HG02943 (cell line): ENCODE results near the gene CDIPT.

Source experiments
- ATAC-seq: cut with Tn5 transposase; IDR thresholded peaks from one replicate; pipeline ENCODE4 v1.9.1; 2021; ENCODE audit warnings: mild to moderate bottlenecking, low read depth, moderate library complexity; ENCODE audit not compliant: unreplicated experiment

CDIPT gene

DNA sequence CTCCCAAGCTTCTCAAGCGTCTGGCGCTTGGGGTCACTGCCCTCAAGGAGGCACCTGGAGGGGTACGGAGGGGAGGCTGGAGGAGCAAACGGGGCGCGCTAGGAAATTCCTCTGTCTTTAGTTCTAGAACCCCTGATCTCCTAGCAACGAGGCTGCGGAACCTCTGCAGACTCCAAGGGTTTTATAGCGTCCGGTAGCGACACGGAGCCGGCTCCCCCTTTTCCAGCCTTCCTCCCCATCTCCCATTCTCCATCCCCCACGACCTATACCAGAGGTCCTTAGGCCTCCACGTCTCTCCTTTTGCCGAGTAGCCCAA is 601 bp upstream of the CDIPT start:
- no peak for ATAC-seq

DNA sequence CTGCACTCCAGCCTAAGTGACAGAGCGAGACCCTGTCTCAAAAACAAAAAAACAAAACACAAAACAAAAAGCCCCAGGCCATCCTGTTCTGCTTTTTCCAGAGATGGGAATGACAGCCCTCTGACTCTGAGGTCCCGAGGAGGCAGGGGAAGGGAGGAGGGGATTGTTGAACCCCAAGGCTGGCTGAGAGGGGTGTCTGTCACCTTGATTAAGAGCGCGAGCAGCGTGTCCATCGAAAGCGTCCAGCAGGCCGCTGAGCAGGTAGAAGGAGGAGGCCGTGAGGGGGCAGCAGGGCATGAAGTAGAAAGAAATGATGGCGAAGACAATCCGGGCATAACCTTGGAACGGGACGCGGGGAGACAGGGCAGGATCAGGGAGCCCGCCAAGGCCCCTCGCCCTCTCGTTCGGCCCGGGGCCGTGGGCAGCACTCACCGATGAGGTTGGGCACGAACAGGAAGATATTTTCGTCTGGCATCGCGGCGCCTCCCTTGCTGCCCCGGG is 593 bp downstream of the CDIPT start:
- no peak for ATAC-seq

DNA sequence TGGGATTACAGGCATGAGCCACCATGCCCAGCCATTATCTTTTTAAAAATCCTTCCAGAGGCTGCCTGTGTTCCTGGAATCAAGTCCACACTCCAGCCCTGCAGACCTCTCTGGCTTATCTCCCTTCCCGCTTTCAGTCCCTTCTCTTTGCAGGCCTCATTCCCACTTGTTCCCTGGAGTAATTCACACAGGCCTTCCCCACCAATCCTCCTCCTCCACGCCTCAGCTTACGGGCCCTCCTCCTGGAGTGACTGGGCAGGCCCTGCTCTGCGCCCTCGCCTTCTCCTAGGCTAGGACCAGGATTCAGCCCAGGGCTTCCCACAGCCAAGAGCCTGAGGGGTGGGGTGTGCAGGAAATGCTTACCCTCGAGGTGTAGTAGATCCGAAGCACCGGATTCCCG is 2.8 kb downstream of the CDIPT start:
- no peak for ATAC-seq

DNA sequence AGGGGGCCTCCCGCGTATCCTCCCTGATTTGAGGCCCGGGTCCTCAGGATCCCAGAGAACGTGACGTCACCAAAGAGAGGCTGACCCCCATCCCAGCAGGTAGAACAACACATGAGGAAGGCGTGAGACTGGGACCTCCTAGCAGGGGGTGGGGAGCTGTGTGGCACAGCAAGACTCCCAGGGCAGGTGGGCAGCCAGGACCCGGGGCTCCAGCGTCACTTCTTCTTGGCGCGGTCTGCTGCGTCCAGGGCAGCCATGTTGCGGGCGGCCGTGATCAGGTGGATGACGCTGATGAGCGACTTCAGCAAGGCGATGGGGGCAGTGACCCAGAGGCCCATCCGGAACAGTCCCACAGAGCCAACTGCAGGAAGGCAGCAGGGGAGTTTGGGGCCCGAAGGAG is 4.1 kb downstream of the CDIPT start:
- no peak for ATAC-seq

DNA sequence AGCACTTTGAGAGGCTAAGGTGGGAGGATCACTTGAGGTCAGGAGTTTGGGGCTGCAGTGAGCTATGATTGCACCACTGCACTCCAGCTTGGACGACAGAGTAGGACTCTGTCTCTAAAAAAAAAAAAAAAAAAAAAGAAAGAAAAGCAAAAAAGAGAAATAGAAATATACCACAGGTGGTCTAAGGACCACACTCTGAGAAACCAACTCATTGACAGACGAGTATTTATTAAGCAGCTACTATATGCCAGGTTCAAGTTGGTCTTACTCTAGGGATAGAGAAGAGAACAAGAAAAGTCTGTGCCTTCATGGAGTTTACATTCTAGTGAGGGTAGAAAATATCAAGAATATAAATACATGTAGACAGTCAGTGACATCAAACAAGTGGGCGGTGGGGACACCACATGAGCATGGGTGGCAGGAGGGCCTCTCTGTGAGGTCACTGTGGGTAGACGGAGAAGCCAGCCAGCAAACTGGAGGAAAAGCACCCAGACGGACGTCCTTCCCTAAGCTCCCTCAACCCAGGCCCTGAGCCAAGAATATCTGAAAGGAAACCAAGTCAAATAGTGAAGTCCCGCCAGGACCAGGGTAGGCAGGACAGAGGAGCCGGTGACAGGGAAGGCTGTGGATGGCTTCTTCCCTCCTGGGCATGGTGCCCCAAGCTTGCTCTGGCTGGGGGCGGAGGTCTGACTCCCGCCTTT is 4.7 kb downstream of the CDIPT start:
- ATAC-seq, result no peak

DNA sequence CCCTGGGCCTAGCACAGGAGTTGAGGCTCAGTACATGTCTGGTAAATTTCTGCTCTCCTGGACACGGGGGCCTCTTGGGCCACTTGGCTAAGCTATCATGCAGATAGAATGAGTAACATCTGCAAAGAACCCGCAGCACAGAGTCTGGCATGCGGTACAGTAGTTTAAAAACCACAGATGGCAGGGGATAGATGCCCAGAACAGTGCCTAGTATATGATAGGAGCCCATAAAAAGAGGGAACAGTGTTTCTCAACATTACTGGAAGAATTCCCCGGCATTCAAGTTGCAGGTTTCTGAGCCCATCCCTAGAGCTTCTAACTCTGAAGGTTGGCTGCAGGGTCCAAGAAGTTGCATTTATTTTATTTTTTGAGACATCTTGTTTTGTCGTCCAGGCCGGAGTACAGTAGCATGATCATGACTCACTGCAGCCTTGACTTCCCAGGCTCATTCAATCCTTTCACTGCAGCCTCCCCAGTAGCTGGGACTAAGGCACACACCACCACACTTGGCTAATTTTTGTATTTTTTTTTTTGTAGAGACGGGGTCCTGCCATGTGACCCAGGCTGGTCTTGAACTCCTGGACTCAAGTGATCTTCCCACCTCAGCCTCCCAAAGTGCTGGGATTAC is 5.8 kb downstream of the CDIPT start:
- ATAC-seq, result no peak

DNA sequence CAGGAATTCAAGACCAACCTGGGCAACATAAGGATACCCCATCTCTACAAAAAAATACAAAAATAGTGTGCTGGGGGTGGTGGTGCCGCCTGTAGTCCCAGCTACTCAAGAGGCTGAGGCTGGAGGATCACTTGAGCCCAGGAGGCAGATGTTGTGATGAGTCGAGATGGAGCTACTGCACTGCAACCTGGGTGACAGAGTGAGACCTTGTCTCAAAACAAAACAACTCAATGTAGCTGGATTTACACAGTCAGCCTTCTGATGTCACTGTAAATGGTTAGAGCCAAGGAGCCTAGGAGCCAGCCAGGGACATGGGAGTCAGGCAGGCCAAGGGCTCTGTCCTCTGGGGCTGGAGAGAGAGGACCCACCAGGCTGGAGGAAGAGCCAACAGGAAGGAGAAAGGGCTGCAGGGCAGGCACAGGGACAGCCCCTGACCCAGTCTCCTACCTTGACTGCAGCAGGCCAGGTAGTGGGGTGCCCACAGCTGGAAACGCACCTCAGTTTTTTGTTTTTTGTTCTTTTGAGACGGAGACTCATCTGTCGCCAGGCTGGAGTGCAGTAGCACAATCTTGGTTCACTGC is 8.4 kb downstream of the CDIPT start:
- no peak for ATAC-seq

DNA sequence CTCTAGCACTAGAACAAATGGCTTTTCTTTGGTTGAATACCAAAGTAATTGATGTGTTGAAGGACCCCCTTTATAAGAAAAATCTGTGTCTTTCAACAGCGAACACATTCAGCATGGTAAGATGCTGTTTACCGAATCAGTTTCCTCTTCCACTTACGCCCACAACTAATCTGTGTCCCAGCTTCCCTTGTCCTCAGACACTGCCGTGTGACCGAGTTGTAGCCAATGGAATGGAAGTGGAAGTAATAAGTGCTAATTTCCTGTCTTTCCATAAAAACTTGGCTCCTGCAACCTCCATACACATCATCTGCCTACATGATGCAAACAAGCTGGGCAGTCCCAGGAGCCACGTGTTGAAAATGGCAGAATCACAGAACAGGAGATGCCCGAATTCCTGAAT is 10.4 kb downstream of the CDIPT start:
- no peak for ATAC-seq

DNA sequence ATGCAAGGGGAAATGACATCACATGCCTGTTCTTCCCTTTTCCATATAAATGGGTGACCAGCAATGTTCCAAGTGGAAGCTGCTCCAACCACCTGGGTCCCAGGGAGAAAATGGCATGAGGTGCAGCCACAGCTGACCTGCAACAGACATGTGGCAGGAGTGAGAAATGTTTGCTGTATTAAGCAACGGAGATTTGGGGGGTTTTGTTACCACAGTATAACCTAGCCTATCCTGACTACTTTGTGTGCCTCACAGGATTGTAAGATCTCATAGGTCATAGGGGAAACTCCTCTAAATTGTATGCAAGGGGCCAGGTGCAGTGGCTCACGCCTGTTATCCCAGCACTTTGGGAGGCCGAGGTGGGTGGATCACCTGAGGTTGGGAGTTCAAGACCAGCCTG is 12.0 kb downstream of the CDIPT start:
- ATAC-seq, result no peak

DNA sequence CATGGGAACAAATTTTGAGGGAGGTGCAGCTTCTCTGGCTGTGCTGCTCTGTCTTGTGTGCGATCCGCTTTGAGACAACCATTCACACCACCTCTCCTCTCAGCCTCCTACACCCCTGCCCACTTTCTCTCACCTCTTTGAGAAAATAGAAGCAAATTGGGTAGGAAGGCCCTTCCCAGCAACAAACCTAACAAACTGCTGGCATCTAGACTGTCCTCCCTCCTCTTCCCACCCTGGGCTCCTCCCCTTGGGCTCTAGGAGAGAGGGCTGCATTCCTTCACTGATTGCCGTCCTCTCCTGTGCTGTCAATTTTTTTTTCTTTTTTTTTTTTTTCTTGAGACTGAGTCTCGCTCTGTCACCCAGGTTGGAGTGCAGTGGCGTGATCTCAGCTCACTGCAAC is 13.5 kb downstream of the CDIPT start:
- ATAC-seq, result no peak

DNA sequence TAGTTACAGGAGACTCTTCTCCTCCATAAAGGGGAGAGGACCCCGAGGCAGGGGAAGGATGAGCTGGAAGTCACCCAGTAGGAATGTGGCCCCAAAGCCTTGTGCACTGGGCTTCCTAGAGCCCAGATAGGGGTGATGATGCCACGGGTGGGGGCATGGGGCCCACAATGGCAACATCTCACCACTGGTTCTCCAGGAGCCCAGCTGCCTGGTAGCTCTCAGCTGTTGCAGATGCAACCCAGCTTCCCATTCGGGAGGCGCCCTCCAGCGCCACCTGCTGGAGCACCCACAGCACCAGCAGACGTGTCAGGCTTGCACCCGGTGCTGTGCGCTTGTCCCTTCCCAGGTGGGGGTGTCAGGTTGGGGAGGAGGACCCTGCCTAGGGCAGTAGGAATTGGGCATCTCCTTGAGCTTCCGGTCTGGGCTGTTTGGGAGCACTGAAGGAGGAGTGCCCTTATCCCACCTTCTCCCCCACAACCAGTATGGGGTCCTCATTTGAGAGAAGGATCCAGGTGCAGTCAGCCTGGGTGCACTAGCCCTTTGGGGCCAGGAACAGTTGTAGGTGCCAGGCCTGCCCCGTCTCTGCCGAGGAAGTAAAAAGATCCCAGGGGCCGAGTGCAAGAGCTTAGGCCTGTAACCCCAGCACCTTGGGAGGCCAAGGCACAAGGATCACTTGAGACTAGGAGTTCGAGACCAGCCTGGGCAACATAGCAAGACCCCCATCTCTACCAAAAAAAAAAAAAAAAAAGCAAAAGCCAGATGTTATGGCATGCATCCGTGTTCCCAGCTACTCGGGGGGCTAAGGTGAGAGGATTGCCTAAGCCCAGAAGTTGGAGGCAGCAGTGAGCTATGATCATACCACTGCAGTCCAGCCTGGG is 14.4 kb downstream of the CDIPT start:
- ATAC-seq, result no peak

DNA sequence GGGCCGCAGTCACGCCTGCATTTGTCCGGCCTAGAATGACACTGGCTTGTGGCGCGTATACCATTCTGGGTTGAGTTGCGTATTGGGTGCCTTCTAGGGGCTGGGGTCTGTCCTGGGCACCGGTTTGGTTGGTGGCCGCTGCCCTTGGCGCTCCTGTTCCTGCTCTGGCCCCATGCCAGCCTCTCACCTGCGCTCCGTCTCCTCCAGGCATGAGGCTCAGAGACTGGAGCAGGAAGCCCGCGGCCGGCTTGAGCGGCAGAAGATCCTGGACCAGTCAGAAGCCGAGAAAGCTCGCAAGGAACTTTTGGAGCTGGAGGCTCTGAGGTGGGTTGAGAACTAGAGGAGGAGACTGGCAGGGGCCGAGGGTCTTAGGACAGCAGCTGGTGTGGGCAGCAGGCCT is 17.4 kb downstream of the CDIPT start:
- no peak for ATAC-seq

DNA sequence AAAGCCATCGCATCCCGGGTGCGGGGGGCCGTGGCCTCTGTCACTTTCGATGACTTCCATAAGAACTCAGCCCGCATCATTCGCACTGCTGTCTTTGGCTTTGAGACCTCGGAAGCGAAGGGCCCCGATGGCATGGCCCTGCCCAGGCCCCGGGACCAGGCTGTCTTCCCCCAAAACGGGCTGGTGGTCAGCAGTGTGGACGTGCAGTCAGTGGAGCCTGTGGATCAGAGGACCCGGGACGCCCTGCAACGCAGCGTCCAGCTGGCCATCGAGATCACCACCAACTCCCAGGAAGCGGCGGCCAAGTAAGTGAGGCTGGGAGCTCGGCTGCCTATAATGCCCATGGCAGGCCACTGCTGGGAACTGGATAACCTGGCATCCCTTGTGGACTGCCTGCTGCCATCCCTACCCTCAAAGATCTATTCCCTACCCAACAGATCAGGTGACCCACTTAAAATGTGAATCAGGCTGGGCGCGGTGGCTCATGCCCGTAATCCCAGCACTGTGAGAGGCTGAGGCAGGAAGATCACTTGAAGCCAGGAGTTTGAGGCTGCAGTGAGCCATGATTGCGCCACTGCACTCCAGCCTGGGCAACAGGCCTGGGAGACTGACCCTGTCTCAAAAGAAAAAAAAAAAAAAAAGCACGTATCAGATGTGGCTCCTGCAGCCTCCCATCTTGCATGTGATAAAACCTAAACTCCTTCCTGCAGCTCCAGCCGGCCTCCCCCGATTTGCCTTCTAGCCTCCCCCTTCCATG is 18.3 kb downstream of the CDIPT start:
- no peak for ATAC-seq

DNA sequence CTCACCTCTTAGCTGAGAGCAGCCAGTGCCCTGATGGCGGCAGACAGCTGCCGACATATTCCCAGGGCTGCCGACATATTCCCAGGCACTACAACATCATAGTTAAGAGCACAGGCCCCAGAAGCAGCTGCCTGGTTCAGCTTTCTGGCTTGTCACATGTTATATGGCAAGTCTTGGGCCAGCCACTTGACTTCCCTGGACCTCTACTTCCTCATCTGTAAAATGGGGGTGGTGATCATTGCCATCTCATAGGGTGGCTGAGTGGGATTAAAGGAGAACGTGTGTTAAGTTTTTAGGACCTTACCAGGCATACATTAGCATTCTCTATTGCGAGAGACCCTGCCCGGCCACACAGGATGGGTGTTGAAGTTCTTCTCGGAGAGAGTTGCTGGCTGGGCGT is 19.1 kb downstream of the CDIPT start:
- ATAC-seq, result no peak

DNA sequence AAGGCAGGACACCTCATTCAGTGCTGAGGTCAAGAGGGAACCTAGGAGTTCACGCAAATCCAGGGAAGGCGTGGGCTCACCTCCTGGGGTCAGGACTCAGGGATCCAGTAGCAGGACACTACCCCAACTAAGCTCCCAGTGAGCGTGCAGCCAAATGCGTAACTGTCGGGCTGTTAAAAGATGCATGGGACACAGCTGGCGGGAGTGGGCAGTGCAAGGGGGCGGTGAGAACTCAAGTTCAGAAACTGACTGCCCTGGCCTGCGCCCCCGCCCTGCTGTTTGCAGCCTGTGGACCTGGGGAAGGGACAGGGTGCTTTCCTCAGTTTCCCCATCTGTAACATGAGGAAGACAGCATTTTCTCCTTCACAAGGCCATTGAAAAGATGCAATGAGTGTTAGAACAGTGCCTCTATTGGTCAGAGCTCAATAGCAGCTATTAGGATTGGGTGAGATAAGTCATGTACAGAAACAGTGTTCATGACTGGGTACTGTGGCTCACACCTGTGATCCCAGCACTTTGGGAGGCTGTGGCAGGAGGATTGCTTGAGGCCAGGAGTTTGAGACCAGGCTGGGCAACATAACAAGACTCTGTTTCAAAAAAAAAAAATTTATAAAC is 20.2 kb downstream of the CDIPT start:
- ATAC-seq, result no peak

DNA sequence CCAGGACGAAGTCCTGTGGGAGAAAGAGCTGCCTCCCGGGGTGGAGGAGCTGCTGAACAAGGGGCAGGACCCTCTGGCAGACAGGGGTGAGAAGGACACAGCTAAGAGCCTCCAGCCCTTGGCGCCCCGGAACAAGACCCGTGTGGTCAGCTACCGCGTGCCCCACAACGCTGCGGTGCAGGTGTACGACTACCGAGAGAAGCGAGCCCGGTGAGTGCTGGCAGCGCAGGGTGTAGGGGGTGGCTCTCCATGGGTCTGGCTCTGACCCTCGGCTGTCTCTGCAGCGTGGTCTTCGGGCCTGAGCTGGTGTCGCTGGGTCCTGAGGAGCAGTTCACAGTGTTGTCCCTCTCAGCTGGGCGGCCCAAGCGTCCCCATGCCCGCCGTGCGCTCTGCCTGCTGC is 21.4 kb downstream of the CDIPT start:
- no peak for ATAC-seq

DNA sequence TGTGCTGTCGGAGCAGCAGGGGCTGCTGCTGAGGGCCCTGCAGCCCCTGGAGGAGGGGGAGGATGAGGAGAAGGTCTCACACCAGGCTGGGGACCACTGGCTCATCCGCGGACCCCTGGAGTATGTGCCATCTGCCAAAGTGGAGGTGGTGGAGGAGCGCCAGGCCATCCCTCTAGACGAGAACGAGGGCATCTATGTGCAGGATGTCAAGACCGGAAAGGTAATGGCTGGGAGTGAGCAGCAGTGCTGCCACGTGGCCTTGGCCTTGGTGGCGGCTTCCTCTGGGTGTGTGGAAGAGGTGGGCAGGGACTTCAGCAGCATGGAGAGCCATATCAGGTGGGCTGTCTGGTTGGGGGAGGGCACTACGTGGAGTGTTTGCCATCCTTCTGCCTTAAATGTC is 22.8 kb downstream of the CDIPT start:
- no peak for ATAC-seq

DNA sequence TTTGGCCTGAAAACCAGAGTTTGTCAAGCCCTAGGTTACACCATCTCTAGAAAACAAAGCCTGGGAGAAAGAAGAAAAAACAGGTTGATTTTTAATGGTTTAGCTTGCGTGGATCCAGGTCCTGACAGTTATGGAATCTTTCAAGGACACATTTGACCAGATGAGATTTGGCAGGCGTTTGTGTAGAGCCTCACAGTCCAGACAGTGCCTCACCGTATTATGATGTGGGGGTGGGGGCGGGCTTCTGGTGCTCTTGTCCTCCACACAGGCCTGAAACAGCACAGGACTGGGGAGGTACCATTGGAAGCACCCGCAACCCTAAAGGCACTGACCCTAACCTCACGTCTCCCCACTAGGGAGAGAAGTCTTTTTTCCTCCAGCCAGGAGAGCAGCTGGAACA is 23.2 kb downstream of the CDIPT start:
- no peak for ATAC-seq

DNA sequence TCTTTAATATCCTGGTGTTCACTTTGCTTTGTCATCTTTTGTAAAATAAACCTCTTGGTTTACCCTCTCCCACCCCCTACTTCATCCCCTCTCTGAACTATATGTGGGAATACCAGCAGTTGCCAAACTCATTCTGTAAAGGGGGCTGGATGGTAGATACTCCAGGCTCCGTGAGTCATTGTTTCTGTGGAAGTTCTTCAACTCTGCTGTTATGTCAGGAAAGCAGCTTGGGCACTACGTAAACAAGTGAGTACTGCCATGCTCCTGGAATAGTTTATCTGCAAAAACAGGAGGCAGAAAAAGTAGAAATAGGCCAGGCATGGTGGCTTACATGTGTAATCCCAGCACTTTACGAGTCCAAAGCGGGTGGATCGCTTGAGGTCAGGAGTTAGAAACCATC is 25.2 kb downstream of the CDIPT start:
- ATAC-seq, result no peak

DNA sequence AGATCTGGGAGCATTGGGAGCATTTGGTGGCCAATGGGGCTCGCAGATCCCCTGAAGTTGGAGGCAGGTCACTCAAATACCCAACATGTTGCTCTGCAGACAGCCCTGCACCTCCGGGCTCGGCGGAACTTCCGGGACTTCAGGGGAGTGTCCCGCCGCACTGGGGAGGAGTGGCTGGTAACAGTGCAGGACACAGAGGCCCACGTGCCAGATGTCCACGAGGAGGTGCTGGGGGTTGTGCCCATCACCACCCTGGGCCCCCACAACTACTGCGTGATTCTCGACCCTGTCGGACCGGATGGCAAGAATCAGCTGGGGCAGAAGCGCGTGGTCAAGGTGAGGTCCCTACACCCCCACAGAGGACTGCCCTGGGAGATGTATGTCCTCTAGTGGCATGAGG is 26.4 kb downstream of the CDIPT start:
- no peak for ATAC-seq
